ENCODE data around the gene FBXO8.

FBXO8 gene

DNA sequence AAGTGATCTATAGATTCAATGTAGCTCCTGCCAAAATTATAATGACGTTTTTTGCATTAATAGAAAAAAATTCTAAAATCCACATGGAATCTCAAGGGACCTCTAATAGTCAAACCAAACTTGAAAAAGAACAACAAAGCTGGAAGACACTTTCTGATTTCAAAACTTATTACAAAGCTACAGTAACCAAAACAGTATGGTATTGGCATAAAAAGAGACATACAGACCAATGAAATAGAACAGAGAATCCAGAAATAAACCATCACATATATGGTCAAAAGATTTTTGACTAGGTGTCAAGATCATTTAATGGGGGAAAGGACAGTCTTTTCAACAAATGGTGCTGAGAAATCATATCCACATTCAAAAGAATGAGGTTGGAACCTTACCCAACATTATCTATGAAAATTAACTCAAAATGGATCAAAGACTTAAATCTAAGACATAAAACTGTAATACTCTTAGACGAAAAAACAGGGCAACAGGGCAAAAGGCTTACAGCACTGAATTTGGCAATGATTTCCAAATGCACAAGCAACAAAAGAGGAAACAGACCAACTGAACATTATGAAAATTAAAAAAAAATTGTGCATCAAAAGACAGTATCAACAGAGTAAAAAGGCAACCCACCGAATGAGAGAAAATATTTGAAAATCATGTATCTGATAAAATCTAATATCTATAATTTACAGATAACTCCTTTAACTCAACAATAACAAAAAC lies 3.9 kb downstream of the FBXO8 start:
- Histone ChIP-seq H3K9me3 (ENCODE audit: severe bottlenecking) (no peaks in the 10 kb centered on the region), H3K4me1 (ENCODE audit: insufficient read depth, poor library complexity, severe bottlenecking) (peaks cover 10% of the 10 kb centered on the region), H3K27ac (ENCODE audit: poor library complexity, severe bottlenecking) (no peak overlapping the region), H3K27me3 (ENCODE audit: insufficient read depth, poor library complexity, severe bottlenecking) (no peaks in the 10 kb centered on the region), H3K4me3 (ENCODE audit: severe bottlenecking) (no peak overlapping the region), H3K36me3 (ENCODE audit: low read depth) (no peaks in the 10 kb centered on the region)
- DNase-seq (ENCODE audit: low spot score): no peak
- no peak for ATAC-seq (ENCODE audit: low read depth)
- no peak for TF ChIP-seq CTCF (IDR thresholded peaks at IDR 0.05; ENCODE audit: poor library complexity, severe bottlenecking)

DNA sequence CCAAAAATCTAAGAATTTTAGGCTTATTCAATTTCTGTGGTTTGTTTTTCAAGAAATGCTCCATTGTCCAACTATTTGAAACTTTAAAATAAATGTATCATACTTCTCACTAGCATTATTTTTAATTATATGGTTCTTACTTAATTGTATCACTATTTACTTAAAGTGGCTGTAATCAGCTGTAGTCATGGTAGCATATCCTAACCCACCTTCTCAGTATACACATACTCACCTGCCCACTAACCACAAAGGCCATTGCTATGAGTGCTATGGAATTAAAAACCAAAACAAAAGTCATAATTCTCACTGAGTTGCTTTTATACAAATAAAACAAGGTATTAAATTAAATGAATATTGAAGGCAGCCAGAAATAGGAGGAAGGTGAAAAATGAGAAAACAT lies 5.0 kb downstream of the FBXO8 start:
- no peak for DNase-seq (ENCODE audit: low spot score)
- H3K4me1 ChIP-seq (ENCODE audit: insufficient read depth, poor library complexity, severe bottlenecking): peaks cover 10% of the 10 kb centered on the region
- no peak overlapping the region for H3K27ac ChIP-seq (ENCODE audit: poor library complexity, severe bottlenecking)

DNA sequence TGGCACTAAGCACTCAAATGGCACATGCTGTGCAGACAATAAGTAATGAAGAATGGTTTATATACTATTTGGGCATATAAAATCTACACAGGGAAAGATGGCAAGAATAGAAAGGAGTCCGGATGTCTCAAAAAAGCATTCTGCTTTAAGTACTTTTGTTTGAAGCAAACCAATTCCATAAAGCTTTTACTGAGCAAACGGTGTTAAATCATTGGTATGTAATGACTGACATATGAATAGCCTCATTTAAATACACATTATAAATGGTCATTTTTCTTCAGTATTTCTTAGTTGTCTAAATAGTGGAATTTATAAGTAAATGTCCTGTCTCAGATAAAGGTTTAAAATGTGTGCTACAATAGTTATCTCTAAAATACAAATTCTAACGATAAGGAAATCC lies 6.0 kb downstream of the FBXO8 start:
- H3K36me3 ChIP-seq (ENCODE audit: low read depth): no peaks in the 10 kb centered on the region
- no peak for ATAC-seq (ENCODE audit: low read depth)
- H3K9me3 ChIP-seq (ENCODE audit: severe bottlenecking): no peaks in the 10 kb centered on the region
- no peaks in the 10 kb centered on the region for H3K27me3 ChIP-seq (ENCODE audit: insufficient read depth, poor library complexity, severe bottlenecking)
- no peak for TF ChIP-seq CTCF (IDR thresholded peaks at IDR 0.05; ENCODE audit: poor library complexity, severe bottlenecking)
- no peak overlapping the region for H3K27ac ChIP-seq (ENCODE audit: poor library complexity, severe bottlenecking)
- no peak overlapping the region for H3K4me3 ChIP-seq (ENCODE audit: severe bottlenecking)
- DNase-seq (ENCODE audit: low spot score): no peak
- H3K4me1 ChIP-seq (ENCODE audit: insufficient read depth, poor library complexity, severe bottlenecking): peaks cover 10% of the 10 kb centered on the region

More for the DNA sequence above, 5.0 kb downstream of the FBXO8 start:
- no peak for TF ChIP-seq CTCF (IDR thresholded peaks at IDR 0.05; ENCODE audit: poor library complexity, severe bottlenecking)
- no peak for ATAC-seq (ENCODE audit: low read depth)
- no peaks in the 10 kb centered on the region for H3K9me3 ChIP-seq (ENCODE audit: severe bottlenecking)
- no peaks in the 10 kb centered on the region for H3K36me3 ChIP-seq (ENCODE audit: low read depth)
- H3K4me3 ChIP-seq (ENCODE audit: severe bottlenecking): no peak overlapping the region
- no peaks in the 10 kb centered on the region for H3K27me3 ChIP-seq (ENCODE audit: insufficient read depth, poor library complexity, severe bottlenecking)

DNA sequence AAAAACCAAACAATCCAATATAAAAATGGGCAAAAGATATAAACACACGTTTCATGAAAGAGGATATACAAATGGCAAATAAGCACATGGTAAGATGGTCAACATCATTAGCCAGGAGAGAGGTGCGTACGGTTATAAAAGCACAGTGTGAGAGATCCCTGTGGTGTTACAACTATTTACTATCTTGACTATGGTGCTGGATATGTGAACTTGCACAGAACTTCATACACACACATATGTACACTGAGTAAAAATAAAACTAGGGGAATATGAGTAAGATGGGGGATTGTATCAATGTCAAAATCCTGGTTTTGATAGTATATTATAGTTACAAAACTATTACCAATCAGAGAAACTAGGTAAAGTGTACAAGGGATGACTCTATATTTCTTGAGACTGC lies 8.4 kb downstream of the FBXO8 start:
- Histone ChIP-seq H3K27ac (ENCODE audit: poor library complexity, severe bottlenecking) (no peak overlapping the region), H3K27me3 (ENCODE audit: insufficient read depth, poor library complexity, severe bottlenecking) (no peaks in the 10 kb centered on the region), H3K4me1 (ENCODE audit: insufficient read depth, poor library complexity, severe bottlenecking) (peaks cover 4% of the 10 kb centered on the region), H3K4me3 (ENCODE audit: severe bottlenecking) (no peak overlapping the region), H3K9me3 (ENCODE audit: severe bottlenecking) (no peaks in the 10 kb centered on the region), H3K36me3 (ENCODE audit: low read depth) (no peaks in the 10 kb centered on the region)
- no peak for ATAC-seq (ENCODE audit: low read depth)
- TF ChIP-seq CTCF (IDR thresholded peaks at IDR 0.05; ENCODE audit: poor library complexity, severe bottlenecking): no peak
- DNase-seq (ENCODE audit: low spot score): no peak

GRCh38 chr4:174274436-174274835 lies 9.0 kb downstream of the FBXO8 start:
- Histone ChIP-seq H3K27ac (ENCODE audit: poor library complexity, severe bottlenecking) (no peak overlapping the region), H3K4me3 (ENCODE audit: severe bottlenecking) (no peak overlapping the region), H3K36me3 (ENCODE audit: low read depth) (no peaks in the 10 kb centered on the region), H3K27me3 (ENCODE audit: insufficient read depth, poor library complexity, severe bottlenecking) (no peaks in the 10 kb centered on the region), H3K4me1 (ENCODE audit: insufficient read depth, poor library complexity, severe bottlenecking) (peaks cover 4% of the 10 kb centered on the region), H3K9me3 (ENCODE audit: severe bottlenecking) (no peaks in the 10 kb centered on the region)
- no peak for DNase-seq (ENCODE audit: low spot score)
- ATAC-seq (ENCODE audit: low read depth): no peak
- TF ChIP-seq CTCF (IDR thresholded peaks at IDR 0.05; ENCODE audit: poor library complexity, severe bottlenecking): no peak
